GM18507 (cell line): ENCODE measurements around the gene CXADR.

Experiments
- DNase-seq: peaks from one replicate; pipeline ENCODE4 v3.0.0; 2011; ENCODE audit warnings: low read depth; ENCODE audit not compliant: insufficient read length; ENCODE audit errors: extremely low spot score
- FAIRE-seq: peaks from 2 replicates; lab custom pipeline; 2011; peaks lifted over from hg19 to GRCh38; lab: Jason Lieb, UNC

CXADR gene

DNA sequence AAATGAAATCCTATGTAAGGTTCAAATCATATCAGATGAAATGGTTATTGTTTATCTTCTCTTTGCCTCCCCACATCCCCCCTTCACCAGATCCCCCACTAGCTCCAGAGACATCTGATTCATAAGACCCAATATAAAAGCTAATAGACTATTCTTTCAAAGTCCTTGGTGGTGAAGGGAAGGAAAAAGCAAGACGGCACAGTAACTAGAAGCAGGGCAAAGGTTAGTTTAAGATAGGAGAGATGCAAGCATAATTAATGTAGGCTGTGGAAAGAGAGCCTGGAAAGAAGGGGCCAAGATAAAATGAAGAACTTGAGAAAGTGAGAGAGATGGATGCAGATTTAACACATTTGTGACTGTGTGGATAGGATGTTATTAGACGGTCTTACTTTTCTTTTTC, 66.0 kb downstream of the CXADR start:
- FAIRE-seq (no peak), DNase-seq (no peak)

DNA sequence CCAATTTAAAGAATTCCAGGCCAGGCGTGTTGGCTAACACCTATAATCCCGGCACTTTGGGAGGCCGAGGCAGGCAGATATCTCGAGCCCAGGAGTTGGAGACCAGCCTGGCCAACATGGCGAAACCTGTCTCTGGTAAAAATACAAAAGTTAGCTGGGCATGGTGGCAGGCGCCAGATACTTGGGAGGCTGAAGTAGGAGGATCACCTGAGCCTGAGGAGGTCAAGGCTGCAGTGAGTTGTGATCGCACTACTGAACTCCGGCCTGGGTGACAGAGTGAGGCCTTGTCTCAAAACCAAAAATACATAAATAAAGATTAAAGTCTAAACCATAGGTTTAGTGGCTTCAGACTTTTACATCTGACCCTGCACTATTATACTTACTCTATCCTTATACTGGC, 67.5 kb downstream of the CXADR start:
- no peak for FAIRE-seq
- no peak for DNase-seq

DNA sequence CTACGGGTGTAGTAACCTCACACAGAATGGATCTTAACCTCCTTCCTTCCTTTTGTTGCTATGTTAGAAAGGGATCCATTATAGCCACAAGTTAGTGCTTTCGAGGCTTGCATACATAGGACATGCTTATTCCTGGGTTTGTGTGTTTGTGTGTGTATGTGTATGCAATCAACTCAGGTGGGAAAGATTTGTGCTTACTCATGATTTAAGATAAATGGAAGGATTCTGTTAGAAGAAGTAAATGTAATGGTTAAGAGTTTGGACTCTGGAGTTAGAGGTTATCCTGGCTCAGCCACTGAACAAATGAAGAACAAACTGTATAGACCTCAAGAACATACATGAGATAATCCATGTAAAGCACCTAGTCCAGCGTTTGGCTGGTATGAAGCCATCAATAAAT, 71.1 kb downstream of the CXADR start:
- DNase-seq (no peak), FAIRE-seq (no peak)

DNA sequence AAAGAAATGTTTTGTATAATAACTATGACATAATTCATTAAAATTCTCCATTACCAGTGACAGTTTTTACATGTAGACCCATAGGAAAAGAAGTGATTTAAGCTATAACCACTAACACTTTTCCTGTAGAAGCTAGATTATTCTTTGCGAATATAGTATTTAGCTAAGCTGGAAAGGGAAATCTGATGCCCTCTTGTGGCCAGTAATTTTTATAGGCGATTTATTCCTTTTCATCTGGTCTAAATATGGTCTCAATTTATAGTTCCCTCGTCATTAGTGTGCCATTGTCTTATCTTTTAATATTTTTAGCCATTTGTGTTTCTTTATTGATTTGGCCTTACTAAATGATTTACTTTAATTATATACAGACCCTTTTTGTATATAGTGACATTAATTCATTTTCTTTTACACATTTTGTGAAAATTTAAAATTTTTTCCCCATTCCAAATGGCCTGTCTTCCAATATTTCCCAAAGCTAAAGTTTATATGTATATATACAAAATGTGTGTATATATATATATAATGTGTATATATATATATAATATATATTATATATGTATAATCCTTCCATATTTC, 73.1 kb downstream of the CXADR start:
- DNase-seq = no peak
- FAIRE-seq = peak; percentile 36

DNA sequence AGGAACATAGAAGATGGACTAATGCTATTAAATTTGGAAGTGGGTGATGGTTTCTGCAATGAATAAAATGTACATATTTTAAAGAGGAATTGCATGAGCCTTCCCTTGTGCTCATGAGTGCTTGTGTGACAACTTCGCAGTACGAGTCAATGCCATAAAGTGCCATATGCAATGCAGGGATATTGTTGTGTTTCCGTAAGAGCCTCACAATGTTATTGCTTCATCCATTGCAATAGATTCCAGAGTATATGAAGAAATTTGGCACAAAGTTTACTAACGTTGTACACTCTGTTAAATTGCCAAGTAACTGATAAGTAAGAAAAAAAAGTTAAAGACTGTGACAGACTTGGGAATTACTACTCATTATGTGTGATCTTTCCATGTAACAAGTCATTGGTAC, 77.6 kb downstream of the CXADR start:
- FAIRE-seq (no peak), DNase-seq (no peak)

DNA sequence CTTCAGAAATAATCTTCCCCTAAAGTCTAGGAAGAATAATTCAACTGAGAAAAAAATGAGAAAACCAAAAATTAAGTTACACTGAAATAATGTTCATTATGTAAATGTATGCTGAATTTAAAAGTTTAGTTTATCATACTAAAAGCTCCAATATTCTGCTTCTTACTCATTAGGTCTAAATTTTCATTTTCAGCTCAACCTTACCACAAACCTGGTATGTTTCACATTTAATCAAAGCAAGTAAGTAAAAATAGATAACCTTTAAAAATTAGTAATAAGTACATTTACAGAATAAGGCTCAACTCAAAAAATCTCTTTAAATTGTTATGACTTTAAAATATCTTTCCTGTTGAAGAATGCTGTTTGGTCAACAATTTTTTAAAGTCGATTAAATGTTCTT, 84.8 kb downstream of the CXADR start:
- DNase-seq (no peak), FAIRE-seq (no peak)

DNA sequence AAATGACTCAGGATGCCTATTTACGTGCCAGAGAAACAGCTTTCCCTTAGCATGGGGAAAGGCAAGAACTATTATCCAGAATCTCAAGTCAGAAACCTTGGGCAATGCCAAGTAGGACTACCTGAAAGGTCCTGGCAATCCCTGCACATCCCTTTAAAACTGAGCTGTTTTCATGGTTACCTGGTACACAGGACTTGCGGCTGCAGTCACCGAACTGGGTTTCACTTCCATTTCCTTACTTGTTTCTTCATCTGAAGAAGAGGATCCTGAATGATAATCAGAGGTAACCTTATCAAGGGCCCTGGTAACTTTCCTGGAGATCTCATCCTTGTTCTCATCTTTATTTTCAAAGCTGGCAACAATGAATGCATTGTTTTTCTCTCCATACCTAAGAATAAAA, 85.6 kb downstream of the CXADR start:
- peak; percentile 5 for FAIRE-seq
- DNase-seq = no peak

DNA sequence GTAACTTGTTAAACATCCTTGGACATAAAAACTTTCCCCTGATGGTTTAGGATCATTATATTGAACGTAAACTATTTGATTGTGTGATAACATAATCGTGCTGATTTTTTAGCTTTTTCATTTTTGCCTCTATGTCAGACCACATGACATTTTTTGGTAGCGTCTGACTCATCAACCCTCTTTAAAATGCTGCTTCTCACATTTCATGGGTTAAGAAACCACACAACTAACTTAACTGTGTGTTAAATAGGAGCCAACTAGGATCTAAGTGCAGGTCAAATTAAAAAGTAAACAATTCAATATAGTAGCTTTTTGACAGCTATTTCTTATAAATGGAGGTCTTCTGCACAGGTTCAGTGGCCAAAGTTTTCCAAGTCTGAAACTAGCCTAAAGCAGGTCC, 90.0 kb downstream of the CXADR start:
- DNase-seq (no peak), FAIRE-seq (no peak)

DNA sequence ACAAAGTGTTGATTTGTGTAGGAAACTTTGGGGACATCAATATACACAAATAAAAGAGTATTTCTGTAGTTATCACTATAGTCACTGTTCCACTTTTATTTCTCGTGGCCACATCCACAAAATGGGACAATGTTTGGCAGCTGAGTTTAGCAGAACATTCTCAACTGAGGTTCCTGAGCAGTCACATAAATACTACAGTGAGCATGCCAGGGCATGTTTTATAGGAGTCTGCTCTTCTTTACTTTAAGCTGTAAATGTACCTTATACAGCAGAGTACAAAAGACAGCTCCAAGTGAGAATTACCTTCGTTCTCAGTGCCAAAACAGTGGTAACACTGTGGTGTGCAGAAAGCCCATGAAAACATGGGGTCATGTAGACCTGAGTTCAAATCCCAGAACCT, 94.8 kb downstream of the CXADR start:
- FAIRE-seq = no peak
- DNase-seq = no peak

DNA sequence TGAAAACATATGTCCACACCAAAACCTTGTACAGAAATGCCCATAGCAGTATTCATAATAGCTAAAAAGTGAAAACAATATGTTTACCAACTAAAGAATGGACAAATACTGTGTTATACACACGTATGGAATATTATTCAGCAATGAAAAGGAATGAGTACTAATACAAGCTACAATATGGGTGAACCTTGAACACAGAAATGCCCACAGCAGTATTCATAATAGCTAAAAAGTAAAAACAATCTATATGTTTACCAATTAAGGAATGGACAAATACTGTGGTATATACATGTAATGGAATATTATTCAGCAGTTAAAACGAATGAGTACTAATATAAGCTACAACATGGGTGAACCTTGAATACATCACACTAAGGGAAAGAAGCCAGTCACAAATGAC, 96.8 kb downstream of the CXADR start:
- DNase-seq = no peak
- no peak for FAIRE-seq

DNA sequence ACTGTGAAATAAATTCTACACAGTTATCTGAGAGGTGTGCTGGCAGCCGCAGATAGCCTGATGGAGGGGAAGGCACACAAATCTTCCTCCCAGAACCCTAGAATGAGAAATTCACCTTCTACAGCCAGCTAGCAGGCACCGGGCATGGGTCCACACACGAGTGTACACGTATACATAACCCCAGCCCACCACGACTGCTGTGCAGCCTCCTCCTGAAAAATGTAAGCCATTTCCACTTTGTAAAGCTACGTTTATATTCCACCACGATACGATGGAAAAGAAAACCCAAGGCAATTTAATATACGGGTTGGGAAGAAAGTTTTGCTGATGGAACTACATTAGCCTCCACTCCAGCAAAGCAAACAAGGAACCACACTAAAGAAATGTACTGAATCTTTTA, 98.1 kb downstream of the CXADR start:
- DNase-seq (no peak), FAIRE-seq (no peak)

DNA sequence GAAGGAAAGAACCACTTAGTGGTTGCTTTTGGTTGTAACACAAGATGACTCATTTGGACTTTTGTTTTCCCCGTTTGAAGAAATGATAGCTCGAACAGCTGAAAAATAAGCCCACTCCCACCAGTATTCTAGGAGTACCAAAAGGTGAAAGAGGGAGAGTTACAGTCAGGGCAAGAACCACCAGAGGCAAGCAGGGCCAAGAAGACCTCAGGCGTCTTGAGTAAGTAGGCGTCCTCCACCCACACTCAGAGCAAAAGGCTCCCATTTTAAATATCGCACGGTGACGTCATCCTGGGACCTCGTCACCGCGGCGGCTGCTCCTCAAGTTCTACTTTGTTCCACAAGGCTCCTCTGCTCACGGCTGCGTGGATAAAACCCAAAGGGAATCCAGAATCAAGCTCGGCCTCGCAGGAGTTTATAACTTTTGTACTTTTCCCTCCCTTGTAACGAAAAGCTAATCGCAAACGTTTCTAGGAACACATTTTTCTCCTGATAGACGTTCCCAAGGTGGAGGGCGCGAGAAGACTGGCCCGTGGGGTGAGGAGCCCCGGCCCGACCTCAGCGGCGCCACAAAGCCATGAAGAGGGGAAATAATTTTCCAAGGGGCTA, 98.7 kb downstream of the CXADR start:
- DNase-seq = peak; percentile 26
- peak; percentile 85 for FAIRE-seq

DNA sequence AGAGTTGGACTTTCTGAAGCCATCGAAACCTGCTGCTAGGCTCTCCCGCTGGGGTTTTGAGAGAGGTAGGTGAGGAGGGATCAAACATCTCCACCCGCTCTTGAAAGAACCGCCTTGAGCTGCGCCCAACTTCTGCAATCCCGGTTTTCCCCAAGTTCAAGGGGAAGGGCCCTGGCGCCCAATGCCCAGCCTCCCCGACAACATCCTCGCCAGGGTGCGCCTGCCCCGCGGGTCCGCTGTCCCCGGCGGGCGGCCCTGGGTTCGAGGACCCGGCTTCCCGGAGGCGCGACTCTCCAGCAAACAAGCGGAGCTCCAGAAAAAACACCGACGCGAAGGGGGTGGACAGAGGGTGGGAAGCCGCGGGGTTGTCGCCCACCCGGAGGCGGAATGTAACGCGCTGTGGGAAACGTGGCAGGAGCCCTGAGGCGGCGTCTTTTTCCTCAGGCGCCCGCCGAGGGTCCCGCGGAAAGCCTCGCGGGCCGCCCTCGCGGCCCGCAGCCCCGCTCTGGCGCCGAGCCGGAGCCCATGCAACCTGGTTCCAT, 99.3 kb downstream of the CXADR start:
- FAIRE-seq = no peak

DNA sequence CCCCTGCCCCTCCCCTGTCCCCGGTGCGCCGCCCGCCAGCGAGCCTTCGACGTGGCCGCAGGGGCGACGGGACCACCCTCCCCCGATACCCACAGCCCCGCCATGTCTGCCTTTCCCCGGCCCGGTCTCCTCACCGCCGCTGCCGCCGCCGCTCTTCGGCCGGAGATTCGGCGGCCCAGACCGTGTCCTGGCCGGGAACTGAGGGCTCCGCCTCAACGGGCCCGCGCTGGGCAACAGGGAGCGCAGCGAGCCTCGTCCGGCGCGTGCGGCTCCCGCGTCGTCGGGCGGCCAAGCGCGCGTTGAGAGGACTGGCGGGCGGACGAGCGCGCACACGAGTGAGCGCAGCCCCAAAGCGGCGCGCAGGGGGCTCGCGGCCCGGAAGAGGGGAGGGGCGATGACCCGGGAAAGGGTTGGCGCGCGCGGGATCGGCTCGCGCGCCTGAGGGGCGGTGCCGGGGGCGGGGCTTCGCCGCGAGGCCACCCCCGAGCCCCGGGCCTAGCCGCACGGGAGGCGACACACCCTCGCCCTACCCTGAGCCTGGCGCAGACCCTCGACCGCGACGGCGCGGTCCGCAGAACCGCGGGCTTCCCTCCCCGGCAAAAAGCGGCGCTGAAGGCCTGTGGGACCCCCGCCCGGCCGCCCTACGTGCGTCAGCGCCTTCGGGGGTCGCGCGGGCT, 99.9 kb downstream of the CXADR start, which contains the start of gene BTG3:
Gene BTG3, minus strand, starts transcription at position 337 of the 677 bp plus-strand sequence. CDS start 3,757 bp downstream, outside the sequence.
- FAIRE-seq (peak; percentile 90), DNase-seq (peak; percentile 92)

More for the DNA sequence above, 99.3 kb downstream of the CXADR start:
- no peak for DNase-seq

DNA sequence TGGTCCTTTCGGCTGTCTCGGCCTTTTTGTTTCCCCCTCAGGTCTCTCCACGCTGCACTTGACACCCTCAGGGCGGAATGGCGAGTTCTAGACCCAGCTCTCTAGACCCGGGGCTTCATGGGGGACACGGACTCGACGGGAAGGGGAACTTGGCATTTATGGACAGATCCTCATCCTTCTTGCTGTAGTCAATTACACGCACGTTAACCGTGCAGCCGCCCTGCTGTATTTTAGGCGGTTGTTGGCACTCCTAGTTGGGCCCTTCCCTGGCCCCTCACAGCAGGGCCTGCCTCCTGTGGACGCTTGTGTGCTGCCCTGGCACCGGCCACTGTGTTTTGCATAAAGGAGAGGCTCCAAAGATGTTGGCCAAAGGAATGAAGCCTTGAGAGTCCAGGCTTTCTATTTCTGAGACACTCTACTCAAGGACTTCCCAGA, 100.4 kb downstream of the CXADR start:
- FAIRE-seq (no peak), DNase-seq (no peak)

DNA sequence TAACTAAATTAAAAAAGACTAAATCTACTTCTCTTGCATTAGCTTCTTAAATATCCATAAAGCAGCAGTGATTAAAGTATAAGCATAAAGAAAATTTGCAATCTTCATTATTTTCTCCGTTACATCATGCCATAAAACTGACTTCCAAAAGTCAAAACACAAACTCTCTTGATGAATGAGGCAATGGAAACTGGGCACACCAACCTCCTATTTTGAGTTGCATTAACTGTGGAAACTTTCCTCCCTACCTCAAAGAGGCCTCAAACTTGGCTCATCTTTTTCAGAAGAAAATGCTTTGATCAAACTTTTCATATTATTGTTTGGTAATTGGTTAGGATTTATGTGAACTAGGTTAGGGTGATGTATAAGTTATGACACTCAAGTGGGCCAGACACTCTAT, 104.0 kb downstream of the CXADR start:
- DNase-seq = no peak
- FAIRE-seq = no peak

DNA sequence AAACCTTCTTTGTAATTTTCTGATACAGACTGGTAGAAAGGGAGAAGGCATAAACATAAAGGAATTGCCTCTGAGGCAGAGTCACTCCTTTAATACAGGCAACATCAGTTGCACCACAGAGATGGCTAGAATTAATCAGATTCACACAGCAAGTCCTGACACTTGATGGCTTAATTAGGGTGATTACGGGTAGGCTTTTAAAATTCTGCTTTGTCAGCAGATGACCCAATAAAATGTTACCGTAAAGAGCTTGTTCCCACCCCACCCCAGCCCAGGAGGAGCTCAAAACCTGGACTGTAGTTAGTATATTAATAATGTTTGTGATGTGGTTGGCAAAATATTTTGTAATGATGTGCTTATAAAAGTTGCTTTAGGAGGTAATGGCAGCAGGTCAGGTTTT, 109.2 kb downstream of the CXADR start:
- no peak for DNase-seq
- FAIRE-seq = no peak

DNA sequence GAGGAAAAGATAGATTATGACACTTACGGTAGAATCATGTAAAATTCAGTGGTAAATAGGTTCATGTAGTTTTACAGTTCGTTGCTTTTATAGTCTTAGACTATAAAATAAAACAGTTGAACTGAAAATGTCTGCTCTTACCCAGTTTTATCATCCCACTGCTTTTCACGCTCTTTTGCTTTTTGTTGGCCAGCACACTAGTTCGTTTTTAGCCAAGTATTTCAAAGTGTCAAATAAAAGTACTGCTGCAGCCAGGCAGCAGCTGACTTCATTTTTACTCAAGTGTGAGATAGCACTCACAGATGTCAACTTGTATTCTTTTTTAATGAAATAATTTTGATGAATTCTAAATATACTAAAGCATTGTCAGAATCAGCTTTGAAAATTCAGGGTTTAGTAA, 118.4 kb downstream of the CXADR start:
- FAIRE-seq (no peak), DNase-seq (no peak)

DNA sequence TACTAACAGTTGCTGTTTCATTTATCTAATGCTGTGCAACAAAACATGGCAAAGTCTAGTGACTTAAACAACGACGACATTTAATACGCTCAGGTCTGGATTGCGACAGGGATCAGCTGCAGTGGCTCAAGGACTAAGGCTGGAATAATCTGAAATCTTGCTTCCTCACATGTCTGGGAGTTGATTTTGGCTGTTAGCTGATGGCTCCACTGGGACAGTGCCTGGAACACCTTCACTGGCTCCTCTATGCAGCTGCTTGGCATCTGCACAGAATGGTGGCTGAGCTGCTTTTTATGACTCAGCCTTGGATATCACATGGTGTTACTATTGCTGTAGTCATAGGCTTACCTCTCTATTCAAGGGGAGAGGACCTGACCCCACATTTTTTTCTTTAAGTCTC, 123.9 kb downstream of the CXADR start:
- FAIRE-seq (no peak), DNase-seq (no peak)

DNA sequence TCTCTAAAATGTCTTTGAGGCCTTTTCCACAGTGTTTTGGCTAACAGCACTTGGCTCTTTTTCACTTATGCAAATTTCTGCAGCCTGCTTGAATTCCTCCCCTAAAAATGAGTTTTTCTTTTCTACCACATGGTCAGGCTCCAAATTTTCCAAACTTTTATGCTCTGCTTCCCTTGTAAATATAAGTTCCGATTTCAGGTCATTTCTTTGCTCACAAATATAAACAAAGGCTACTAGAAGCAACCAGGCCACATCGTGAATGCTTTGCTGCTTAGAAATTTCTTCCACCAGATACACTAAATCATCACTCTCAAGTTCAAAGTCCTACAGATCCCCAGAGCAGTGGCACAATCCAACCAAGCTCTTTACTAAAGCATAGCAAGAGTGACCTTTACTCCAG, 128.0 kb downstream of the CXADR start:
- DNase-seq (no peak), FAIRE-seq (no peak)
